ENCODE data around the gene GARIN5B. TPM values are rescaled to one million over a fixed set of nuclear protein-coding genes. Genes with fewer than 3 reads are reported as not detected.
"Not testable (repeated sequence)": the region's sequence is repeated elsewhere in the genome, so short reads cannot be mapped to it uniquely, and the experiment has no call there.

Gene GARIN5B
- polyA plus RNA-seq, 10 donors = 0.07 TPM; not detected in 9

- no peak for DNase-seq
These were observed 12.3 kb downstream of the GARIN5B start for GRCh38 chr19:55350620-55351315.

GRCh38 chr19:55348317-55349034, 14.6 kb downstream of the GARIN5B start:
- peak in 1 of 3 donors; percentile 49 for DNase-seq

DNA sequence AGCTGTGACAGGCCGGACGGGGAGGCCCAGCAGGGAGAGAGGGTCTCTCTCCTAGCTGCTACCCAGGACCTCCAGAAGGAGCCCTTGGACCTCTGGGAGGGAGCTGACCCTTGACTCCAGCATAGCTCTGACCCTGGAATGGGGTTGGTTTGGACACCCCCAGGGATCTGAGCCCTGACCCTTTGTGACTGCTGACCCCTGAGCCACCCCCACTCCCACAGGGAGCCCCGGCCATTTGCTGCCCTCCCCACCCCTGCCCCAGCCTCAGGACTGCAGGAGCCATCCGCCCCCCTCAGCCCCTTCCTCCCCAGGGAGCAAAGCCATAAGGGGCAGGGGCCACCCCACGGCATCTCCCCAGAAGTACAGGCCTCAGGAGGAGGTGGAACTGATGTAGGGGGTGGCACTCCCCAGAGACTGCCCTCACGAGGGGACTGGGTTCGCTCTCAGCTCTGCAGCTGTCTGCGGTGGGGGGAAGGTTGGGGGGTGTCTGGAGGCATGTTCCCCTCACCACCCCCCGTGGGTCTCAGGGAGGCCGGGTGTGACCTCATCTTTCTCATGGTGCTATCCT, 15.5 kb downstream of the GARIN5B start:
- DNase-seq = no peak

- DNase-seq = peak in 1 of 3 donors; percentile 36
These were observed 16.2 kb downstream of the GARIN5B start for GRCh38 chr19:55346725-55347441.

- peak; percentile 52 to 75 (median 63) for DNase-seq
These were observed 17.0 kb downstream of the GARIN5B start for GRCh38 chr19:55345818-55346724.

- no peak for DNase-seq
These were observed 17.8 kb downstream of the GARIN5B start for GRCh38 chr19:55345101-55345817.

GRCh38 chr19:55344444-55344843, 18.6 kb downstream of the GARIN5B start:
- peak; percentile 48 to 71 (median 57) for DNase-seq

- DNase-seq = no peak
These were observed 21.2 kb downstream of the GARIN5B start for GRCh38 chr19:55341595-55342531.

GRCh38 chr19:55341171-55341588, 21.9 kb downstream of the GARIN5B start:
- peak; percentile 76 to 83 (median 83) for DNase-seq

GRCh38 chr19:55340784-55341147, 22.3 kb downstream of the GARIN5B start:
- peak in 1 of 3 donors; percentile 33 for DNase-seq

- DNase-seq = peak in 1 of 3 donors; percentile 56
These were observed 22.9 kb downstream of the GARIN5B start for GRCh38 chr19:55339889-55340783.

DNA sequence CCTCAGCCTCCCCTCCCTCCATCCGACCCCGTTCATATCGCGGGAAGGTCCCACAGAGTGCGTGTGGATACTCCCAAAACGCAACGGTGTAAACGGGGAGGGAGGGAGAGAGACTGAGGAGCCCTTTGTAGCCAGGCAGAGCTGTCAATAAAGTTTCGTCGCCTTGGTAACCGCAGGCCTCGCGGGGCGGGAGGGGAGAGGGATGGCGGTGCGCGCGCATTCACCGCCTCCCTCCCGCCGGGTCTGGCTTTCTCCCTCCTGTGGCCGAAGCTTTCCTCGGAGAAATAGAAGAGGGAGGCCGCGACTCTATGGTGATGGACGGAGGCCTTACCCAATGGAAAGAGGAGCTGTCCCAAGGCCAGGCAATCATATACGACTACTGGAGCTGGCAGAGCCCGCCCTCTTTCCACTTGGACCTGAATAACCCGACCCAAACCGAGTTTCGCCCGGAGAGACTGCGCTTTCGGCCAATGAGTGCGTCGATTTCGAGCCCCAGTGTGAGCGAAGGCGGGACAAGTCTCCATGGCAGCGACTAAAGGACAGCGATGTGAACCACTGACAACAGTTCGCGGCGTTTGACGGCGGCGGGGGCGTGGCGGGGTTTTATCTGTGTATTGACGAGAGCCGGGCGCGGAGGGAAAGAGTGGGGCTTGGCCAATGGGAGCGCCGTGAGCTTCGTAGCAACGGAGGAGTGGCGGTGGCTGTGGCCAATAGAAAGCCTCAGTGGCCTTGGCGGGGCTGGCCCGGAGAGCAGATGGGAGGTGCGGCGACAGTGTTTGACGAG, 23.8 kb downstream of the GARIN5B start, which contains the start of gene KMT5C:
TSS of gene KMT5C (plus strand) at position 772 of the 784 bp plus-strand sequence. CDS start 2,061 bp downstream, outside the sequence.
- DNase-seq = peak; percentile 100

- DNase-seq = no peak
These were observed 27.0 kb downstream of the GARIN5B start for GRCh38 chr19:55336101-55336500.

DNA sequence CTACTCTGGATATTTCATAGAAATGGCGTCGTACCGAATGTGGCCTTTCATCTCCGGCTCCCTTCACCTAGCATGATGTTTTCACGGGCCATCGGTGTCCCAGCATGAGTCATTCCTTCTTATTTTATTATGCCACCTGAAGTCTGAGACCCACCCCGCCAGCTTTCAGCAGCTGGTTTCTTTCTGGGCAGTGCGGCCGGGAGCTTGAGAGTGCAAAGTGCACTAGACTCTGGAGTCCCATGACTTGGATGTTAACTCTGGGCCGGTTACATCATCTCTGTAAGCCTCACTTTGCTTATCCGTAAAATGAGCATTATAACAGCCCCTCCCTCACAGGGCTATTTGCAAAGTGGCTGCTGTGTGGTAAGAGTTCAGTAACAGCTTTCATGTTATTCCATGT, 29.2 kb downstream of the GARIN5B start:
- DNase-seq = no peak

- DNase-seq = not testable (repeated sequence)
These were observed 33.3 kb downstream of the GARIN5B start for GRCh38 chr19:55329791-55330190.

GRCh38 chr19:55328774-55329318, 34.2 kb downstream of the GARIN5B start:
- DNase-seq = not testable (repeated sequence)

DNA sequence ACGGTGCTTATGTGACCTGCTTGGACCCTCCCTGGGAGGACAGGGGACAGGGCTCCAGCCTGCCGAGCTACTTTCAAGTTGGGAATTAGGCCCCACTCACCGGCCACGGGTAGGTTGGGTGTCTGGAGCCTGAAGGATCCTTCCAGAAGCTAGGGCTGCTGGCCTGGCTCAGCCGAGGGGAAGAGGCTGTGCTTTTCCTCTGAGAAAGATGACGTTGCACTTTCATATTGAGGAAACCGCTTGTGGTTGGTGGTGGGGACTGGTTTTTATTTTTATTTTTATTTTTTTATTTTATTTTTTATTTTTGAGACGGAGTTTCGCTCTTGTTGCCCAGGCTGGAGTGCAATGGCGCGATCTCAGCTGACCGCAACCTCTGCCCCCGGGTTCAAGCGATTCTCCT, 37.9 kb downstream of the GARIN5B start, which contains the start of gene TMEM150B:
TSS of gene TMEM150B (minus strand) at position 170 of the 400 bp plus-strand sequence. CDS start 4,305 bp downstream, outside the sequence.
- no peak for DNase-seq

All from muscle of back (tissue), 11 donors.